ENCODE measurements around the gene PTS. TPM values are rescaled to one million over a fixed set of nuclear protein-coding genes. Genes with fewer than 3 reads are reported as not detected.

The PTS gene
- 330 and 347 TPM in 2 replicates for polyA plus RNA-seq

GRCh38 chr11:112226062-112226830, at the start of gene PTS:
PTS (plus strand) TSS chr11:112226428; CDS start chr11:112226444, 16 bp downstream.

GRCh38 chr11:112260490-112260889, 34.3 kb downstream of the PTS start, which contains the start of gene PLET1:
PLET1 (minus strand) TSS chr11:112260860; CDS start chr11:112260589, 271 bp downstream.

Other genes starting within 250 kb of the PTS start
- gene DLAT, start 201.0 kb upstream of the PTS start, polyA plus RNA-seq = 42.0 and 43.3 TPM in 2 replicates
- 7.2 and 8.9 TPM in 2 replicates for gene PIH1D2, start 152.4 kb upstream of the PTS start, polyA plus RNA-seq
- 25.6 and 41.2 TPM in 2 replicates for gene NKAPD1, start 152.1 kb upstream of the PTS start, polyA plus RNA-seq
- gene TIMM8B, start 139.7 kb upstream of the PTS start, polyA plus RNA-seq = 348 and 471 TPM in 2 replicates
- gene SDHD, start 139.6 kb upstream of the PTS start, polyA plus RNA-seq = 344 and 445 TPM in 2 replicates
- not detected in 2 replicates for gene IL18, start 62.3 kb upstream of the PTS start, polyA plus RNA-seq
- 0.77 and 2.5 TPM in 2 replicates for gene TEX12, start 59.1 kb upstream of the PTS start, polyA plus RNA-seq
- gene BCO2, start 50.9 kb upstream of the PTS start, polyA plus RNA-seq = 10.4 and 18.7 TPM in 2 replicates
- gene PLET1, start 34.4 kb downstream of the PTS start, polyA plus RNA-seq = not detected in 2 replicates